Head of caudate nucleus (tissue), 42 donors: ENCODE results near the gene DPH1.

Experiments
- DNase-seq, 42 donors: peaks; one replicate each; pipeline versions ENCODE4 v3.0.0 to v3.0.0-alpha.2; 2020 to 2021; ENCODE audit warnings: mixed read lengths in 7 of 42
- intact Hi-C: fragments of 100-400 bp; cut with DNase I; formaldehyde crosslinking; loops from one replicate; pipeline ENCODE4 v1.15.0; 2022

DPH1 gene

DNA sequence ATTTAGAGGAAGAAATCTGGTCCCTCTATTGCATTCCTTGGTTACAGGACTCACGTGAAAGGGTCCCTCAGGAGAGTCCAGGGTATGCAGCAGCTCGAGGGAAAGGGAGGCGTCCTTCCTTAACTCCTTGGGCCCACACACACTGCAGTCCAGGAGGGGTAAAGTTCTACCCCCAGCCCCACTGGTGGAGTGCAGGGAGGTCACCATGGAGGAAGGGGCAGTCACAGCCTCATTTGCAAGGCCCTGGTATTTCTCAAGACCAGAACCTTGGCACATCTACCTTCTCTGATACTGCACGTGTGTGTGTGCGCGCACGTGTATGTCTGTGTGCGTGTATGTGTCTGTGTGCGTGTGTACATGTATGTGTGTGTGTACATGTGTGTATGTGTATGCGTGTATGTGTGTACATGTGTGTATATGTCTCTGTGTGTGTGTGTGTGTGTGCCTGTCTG lies 36.0 kb downstream of the DPH1 start:
- intact Hi-C loops: no loop called here
- DNase-seq: no peak

DNA sequence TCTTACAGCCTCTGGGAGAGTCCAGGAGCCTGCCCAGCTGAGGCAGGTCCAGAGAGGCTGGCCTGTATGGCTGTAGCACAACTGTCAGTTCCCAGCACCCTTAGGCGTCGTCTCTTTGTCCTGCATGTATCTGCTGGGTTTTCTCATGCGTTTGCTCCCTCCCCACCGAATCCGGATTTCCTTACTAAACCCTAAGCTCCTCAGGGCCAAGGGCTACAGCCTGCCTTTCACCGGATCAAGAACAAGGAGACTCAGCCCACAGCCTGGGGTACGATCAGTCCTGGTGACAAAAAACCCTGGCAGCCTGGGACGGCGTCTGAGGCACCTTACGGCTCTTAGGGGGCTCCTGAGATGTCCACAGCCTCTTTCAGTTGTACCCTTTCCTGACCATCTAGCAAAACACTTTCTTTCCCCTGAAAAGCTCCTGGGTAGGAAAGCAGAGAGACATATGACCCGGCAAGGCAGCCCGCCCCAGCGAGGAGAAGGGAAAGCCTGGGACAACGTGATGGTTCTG lies 37.2 kb downstream of the DPH1 start:
- intact Hi-C loops: no loop called here
- no peak for DNase-seq

DNA sequence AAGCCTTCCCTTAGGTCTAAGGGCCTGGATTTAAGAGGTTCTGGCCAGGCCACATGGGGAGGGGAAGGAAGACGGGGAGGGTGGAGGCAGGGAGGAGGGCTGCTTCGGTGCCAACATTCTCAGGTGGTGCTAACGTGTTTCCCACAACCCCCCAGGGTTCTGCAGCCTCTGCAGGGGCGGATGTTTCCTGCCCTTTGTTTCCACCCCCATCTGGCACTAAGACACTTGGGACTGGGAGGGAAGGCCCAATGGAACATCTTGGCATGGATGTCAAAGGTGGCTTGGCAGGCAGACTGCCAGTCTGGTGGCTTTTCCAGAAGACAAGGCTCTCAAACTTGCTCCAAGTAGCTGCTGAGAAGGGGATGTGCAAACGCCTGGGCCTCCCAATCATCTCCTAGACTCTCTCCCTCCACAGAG lies 37.7 kb downstream of the DPH1 start:
- no peak for DNase-seq
- intact Hi-C loops: no loop called here

DNA sequence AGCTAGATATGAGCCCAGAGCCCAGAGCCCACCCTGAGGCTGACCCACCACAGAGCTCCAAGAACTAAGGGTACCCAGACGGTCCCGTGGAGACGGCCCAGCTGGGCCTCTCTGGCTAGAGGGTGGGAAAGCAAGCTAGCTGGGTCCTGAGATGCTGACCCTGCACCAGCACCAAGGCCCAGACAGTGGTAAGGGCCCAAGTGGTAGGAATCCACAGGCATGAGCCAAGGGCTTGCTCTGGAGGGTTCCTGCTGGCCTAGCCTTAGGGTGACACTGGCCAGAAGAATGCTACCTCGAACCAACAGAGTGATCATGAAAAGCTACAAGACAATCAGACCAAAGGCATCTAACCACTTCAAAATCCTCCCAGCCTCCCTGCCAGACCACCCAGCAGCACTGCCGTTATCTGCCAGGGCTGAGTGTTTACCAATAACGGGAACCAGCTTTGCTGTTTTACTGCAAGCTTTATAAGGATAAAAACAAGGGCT lies 38.1 kb downstream of the DPH1 start:
- no peak for DNase-seq

DNA sequence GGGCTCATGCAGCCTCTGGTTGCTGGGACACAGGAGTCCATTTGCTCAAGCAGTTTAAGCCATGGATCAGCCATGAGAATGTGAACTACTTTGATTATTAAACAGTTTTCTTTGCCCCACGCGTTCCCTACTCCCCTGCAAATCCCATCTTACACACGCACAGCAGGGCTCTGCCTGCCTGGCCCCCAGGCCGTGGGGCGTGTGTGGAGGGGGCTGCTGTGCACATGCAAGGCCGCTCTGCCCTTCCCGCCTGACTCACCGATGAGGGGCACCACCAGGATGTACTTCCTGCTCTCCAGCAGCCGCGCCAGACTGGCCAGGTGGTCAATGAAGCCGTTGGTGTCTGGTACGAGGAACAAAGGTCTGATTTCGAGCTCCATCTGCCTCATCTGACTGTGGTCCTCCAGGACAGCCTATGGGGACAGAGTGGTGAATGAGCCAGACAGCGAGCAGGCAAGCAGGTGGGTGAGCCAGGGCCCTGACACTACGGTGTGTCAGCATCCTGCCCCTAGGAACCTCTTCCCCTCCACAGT lies 38.6 kb downstream of the DPH1 start:
- no peak for DNase-seq
- intact Hi-C loops: no loop called here

More for the DNA sequence above, 38.1 kb downstream of the DPH1 start:
- intact Hi-C loops: no loop called here

DNA sequence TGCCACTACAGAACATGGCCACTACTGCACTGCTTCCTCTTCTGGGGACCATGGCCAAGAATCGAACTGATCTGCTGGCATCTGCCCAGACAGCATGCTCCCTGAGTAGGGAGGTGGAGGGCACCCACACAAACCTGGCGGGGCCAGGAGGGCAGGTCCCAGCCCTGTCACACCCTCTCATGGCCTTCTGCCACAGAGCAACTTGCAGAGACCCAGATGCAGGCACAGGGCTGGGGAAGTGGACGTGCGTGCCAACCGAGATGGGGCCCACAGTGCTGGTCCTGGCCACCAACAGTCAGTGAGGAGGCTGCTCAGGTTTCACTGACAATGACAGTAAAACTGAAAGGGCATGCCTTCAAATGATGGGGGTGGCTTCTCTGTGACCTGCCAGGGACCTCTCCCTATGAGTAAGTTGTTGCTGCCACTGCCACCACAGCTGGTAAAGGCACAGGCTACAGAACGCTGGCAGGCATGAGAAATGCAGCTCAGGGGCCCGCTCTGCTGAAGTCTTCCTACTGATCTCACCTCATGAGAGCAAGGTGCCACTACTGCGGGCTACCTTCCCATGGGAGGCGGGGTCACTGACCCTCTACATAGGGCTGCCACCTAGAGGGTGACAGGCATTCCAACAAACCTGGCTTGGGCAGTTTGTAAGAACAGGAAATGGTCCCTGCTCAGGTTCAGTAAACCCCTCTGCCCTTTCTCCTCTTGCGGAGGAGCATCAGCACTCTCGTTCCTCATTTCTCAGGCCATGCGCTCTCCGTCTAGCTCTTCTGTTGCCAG lies 40.5 kb downstream of the DPH1 start:
- no peak for DNase-seq
- intact Hi-C loops: no loop called here

DNA sequence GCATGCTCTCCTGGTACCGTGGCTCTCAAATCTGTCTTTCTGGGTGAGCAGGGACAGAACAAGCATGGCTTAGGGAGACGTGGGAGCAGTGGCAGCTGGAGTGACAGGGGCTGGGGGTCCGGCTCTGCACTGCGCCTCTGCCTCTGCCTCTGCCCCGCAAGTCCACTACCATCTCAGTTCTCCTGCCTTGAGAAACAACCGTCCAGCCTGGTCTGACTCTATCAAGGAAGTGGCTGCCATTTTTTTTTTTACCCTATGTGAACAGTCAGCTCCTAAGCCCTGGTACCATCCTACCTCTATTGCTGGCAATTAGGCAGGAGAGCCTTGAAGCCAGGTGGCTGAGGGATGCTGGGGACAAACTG lies 41.1 kb downstream of the DPH1 start:
- intact Hi-C loops: no loop called here
- DNase-seq: no peak

DNA sequence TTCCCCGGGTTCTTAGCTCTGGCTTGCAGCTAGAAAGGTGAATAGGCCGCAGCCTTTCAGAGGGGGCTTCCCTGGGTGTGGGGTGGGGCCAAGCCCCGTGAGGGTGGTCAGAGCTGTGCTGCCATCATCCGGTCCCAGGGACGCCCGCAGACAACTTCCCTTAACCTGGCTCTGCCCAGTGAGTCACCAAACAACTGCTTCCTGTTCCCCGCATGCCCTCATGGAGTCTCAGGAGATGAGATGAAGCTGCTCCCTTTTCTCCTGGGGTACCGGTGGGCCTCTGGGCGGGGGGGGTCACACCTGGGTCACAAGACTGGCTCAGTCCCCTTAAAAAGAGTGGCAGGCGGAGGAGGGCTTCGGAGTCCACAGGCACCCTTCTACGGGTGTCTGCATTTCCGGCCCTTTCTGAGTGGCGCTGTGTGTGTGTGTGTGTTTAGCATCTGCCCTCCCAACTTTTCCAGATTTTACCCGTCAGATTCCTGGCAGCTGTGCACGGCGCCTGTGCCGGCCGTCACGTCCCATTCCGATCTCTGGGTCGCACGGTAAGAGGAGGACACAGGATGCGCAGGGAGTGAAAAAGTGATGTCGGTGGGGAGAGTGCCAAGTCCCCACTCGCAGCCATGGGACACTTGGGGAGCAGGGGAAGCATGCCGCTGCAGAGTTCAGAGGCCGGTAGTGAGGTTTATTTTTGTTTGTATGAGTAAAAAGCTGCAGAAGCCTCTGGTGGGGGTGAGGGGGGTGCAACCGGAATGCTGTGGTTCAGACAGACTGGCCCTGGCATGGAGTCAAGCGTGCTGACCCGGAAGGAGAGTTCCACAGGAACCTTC lies 41.7 kb downstream of the DPH1 start:
- DNase-seq: no peak
- intact Hi-C loops: no loop called here

DNA sequence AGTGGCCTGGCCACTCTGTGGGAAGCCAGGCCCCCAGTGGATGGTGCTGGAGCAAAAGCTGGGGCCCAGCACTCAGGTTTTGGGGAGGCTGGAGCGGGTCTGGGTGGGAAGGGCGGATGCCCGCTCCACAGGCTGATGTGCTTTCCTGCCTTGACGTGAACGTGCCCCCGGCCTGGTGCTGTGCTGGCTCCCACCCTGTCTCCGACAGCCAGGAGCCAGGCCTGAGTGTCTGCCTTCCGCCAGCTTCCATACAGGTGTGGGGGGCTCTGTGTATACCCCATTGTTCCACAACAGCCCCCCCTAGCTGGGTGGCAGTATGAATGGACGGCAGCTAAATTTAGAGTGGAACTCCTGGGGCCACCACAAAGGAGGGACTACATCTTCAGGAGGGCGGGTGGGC lies 45.0 kb downstream of the DPH1 start:
- intact Hi-C loops: no loop called here
- no peak for DNase-seq

DNA sequence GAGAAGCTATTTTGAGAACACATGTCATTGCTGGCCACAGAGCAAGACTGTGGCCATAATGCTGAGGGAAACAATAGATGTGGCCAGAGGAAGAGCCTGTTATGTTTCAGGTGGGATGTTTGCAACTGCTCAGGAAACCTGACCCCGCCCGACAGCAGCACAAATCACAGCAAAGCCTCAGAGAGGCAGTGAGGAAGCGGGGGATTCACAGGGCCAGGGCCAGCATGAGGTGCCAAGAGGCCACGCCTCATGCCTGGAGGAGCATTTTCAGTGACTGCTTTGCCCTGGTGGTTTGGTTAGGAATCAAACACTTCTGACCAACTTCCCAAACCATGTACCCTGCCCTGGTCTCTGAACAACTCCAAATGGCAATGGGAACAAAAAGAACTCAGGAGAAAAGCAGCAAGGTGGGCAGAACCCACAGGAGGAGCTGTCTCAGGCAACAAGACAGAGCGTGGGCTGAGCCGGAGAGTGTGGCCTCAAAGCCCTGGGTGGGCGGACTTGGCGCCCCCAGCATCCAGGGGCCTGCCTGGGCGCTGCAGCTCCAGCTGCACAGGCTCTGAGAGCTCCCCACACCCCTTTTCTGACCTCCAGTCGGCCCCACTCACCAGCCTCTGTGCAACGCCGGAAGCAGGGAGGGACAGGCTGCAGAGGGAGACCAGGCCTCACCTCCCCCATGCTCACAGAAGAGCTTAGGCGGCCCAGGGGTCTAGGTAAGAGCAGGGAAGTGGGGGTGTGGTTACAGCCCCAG lies 45.6 kb downstream of the DPH1 start:
- intact Hi-C loops: no loop called here
- peak in 7 of 42 donors; percentile 29 to 64 (median 50) for DNase-seq

DNA sequence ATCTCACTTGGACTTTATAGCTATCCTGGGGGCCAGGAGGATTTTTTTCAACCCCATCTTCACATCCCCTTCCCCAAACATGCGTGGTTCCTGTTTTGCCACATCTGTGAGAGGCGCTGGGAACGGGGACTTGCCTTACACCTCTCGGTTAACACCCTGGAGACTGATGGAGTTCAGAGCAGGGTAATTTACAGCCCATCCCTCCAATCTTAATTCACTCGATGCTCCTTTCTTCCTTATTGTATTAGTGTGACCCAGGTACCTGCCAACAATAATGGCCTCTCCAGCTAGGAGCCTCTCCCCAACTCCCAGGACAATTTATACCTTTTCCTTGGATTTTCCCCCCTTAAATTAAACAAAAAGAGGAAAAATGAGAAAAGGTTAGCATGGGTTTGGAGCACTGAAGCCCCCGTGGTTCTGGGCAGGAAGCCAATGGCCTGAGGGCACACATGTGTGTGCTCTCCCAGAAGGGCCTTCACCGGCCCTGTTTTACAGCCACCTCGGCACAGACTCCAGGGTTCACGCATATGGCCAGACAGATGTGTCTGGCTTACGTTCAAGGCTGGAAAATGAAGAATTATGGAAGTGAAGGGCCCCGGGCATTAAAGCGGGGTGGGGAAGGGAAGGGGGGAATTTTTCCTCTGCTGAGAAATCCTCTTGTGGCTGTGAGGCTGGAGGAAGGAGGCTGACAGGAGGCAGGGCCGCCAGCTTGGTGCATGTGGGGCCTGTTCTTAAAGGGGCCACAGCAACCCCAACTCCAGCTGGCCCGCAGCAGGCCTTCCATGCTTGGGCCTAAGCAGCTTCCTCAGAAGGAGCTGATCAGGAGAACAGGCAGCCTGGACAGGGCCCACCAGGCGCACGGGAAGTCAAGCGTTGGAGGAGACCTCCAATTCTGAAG lies 46.4 kb downstream of the DPH1 start:
- intact Hi-C loops: no loop called here
- no peak for DNase-seq

DNA sequence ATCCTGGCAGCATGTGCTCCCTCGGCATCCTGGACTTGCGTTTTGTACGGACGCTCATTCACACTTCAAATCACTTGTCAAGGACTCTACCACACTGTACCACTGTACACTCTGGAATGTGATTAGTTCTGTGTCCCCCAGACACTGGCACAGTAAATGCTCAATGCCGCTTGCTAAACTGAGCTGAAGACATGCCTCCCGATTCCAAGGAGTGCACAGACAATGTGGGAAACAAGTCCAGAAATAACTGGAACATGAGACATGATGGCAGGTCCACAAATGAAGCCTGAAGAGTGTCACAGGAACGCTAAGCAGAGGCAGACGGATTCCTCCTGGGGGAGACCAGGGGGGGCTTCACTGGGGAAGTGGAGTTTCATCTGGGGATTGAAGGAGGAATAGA lies 47.1 kb downstream of the DPH1 start:
- no peak for DNase-seq
- intact Hi-C loops: no loop called here

DNA sequence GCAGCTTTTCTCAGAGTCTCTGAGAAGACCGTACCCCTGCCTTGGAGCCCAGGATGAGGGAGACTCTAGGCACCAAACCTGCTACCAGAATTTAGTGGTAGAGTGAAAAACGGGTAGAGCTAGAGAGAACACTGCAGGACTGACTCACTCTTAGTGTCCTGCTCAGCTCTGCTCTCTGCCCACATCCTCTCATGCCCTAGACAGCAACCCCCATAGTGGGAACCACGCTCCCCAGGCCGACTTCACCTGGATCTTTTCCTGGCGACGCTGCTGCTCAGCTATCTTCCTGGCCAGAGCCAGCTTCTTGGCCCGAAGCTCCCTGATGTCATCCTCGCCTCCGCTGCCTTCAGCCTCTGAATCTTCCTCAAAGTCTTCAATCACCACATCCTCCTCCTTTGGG lies 51.6 kb downstream of the DPH1 start:
- DNase-seq: no peak
- intact Hi-C loops: no loop called here

DNA sequence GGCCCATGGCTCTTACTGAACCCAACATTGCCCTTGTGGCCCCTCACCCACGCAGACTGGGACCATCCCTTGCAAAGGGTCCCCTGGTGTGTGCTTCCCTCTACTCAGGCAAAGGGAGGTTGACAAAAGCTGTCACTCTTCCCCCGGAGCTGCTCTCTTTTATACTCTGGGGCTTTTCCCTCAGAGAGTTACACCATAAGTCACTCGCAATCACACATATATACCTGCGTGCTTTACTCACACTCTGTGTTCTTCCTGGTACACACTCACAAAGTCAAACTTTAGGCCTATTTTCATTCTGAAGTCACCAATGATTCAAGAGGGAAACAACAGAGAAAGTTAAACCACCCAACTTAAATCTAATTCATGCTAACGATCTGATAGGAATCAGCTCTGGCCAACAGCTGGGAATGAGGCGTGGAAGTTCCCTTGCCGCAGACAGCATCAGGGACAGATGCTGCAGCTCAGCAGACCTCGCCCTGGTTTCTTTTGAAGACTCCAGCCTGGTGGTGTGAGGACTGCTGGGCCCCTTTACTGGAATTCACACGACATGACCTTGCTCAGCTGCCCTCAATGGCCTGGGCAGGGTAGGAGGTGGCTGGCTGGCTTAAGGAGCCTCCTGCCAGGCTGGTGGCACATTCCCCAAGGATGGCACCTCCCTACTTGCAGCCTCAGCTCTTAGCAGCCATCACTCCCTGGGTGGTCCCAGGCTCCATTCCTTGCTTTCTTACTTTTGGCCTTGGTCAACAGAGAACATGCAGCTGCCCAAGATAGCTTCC lies 52.2 kb downstream of the DPH1 start:
- no peak for DNase-seq
- intact Hi-C loops: no loop called here

DNA sequence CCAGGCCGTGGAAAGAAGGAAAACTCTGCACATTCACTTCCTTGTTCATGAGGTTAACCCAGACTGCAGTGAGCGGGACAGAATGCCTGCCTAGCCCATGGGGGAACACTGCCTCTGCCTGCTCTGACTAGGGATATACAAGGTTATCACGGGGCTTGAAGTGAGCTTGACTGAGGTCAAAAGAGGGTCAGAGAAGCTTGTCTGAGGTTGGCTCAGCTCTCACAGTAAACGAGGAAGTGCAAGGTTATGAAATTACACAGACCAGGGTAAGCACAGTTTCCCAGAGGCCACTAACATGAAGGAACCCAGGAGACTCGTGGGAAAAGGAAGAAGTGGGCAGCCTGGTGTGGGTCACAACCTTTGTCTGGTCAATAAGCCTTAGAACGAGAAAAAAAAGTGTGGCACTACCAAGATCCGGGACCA lies 53.7 kb downstream of the DPH1 start:
- peak in 13 of 42 donors; percentile 6 to 49 (median 33) for DNase-seq
- intact Hi-C loops: no loop called here

DNA sequence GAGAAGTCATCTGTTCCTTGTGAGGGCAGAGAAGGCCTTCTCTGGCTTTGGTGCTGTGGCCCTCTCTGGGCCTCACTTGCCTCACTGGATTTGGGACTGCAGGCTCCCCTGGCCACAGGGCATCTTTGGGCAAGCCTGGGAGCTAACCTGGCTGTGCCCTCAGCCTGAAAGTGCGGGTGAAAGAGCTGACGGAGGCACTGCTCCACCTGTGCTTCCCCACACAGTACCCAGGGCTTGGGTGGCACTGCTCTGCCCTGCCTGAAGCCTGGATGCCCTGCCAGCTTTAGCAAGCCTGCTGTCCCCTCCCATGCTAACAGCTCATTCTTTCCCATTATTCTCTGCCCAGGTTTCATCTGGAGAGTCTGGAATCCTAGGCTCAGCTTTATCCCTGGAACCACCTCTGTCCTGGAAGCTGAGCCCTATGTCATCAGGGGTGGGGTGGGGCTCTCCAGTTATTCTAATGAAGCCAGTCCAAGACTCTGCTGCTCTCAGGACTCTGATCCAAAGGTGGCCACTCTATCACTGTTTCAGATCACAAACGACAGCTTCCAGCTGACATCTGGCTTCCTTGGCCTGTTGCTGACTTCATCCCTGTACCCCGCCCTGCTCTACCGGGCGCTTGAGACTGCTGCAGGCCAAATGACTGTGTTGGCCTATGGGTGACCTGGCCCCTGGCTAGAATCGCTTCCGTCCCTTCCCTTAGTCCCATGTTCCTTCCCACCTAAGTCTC lies 54.2 kb downstream of the DPH1 start:
- DNase-seq: no peak
- intact Hi-C loops: no loop called here
